ENCODE data around the gene FAM13A.

- TF ChIP-seq CTCF (IDR thresholded peaks at IDR 0.05; ENCODE audit: insufficient read depth, low read length) (no peak), GABPA (IDR thresholded peaks at IDR 0.05; ENCODE audit: low read depth) (no peak), POLR2AphosphoS5 (IDR thresholded peaks at IDR 0.05; ENCODE audit: low read depth) (no peak)
These were observed 295.0 kb downstream of the FAM13A start for GRCh38 chr4:88761861-88762523.

Data from HL-60 (cell line).